K562 (cell line): ENCODE data around the gene MED31. TPM values are rescaled to one million over a fixed set of nuclear protein-coding genes. Genes with fewer than 3 reads are reported as not detected.

Source experiments
- ATAC-seq: fragments of 200-7000 bp; cut with Tn5 transposase; 3 replicates; pipeline ENCODE4 v1.9.1; 2020; ENCODE audit warnings: moderate library complexity
- BruUV-seq: library from RNA; stranded (reverse); fragments of 400-500 nt; replicated peaks from 2 replicates; lab custom pipeline; 2021; lab: Mats Ljungman, UMichigan
- CTCF ChIA-PET: fragments of 300-600 bp; formaldehyde crosslinking; extraction: SDS; loops from one replicate; lab custom pipeline; 2021; ENCODE audit warnings: low intra/inter-chr PET ratio; lab: Yijun Ruan, JAX
- POLR2A ChIA-PET: fragments of 300-600, 350-650 bp; sonication (Branson Sonifier 250); formaldehyde crosslinking; extraction: SDS; loops from one replicate; lab custom pipeline; 2021; ENCODE audit warnings: antibody characterized with exemption, inconsistent platforms; lab: Yijun Ruan, JAX
- DNase-seq, 4 experiments: peaks; one replicate each; pipeline versions ENCODE4 v3.0.0 to v3.0.0-alpha.2; 2011 to 2018; ENCODE audit warnings: low spot score in 3 of 4, mixed read lengths in 3 of 4; ENCODE audit errors: extremely low read depth in 1 of 4
- FAIRE-seq: peaks from 2 replicates; lab custom pipeline; 2011; peaks lifted over from hg19 to GRCh38; lab: Jason Lieb, UNC
- H2AFZ ChIP-seq: 2 replicates; pipeline ENCODE4 v1.6.0; 2011; ENCODE audit warnings: low read depth, low read length, control low read depth, inconsistent platforms
- H3K27ac ChIP-seq: fragments of 200-600 bp; 3 replicates; pipeline ENCODE4 v1.8.0; 2011; ENCODE audit warnings: low read depth, mild to moderate bottlenecking, control low read depth, inconsistent platforms, low read length, moderate library complexity, mixed read lengths; ENCODE audit errors: extremely low read depth
- H3K27me3 ChIP-seq, 2 experiments: fragments of 300-600 bp in 1 of 2; 2 replicates in 1 of 2; 3 replicates in 1 of 2; pipeline versions ENCODE4 v1.6.0 to v1.8.0; 2011; ENCODE audit warnings: inconsistent platforms in 2 of 2, low read length in 2 of 2, mild to moderate bottlenecking in 1 of 2, mixed read lengths in 1 of 2, moderate library complexity in 1 of 2; ENCODE audit not compliant: control insufficient read depth in 2 of 2, insufficient read depth in 2 of 2
- H3K36me3 ChIP-seq: fragments of 300-600 bp; 3 replicates; pipeline ENCODE4 v1.8.0; 2011; ENCODE audit warnings: mild to moderate bottlenecking, low read length, inconsistent platforms; ENCODE audit not compliant: control insufficient read depth, insufficient read depth
- H3K4me1 ChIP-seq, 2 experiments: fragments of 200-600 bp in 1 of 2; replicated peaks in 1 of 2; 2 replicates in 1 of 2; 3 replicates in 1 of 2; pipeline versions ENCODE4 v1.5.1 to v1.8.0; 2011; ENCODE audit warnings: inconsistent platforms in 2 of 2, low read length in 2 of 2, mild to moderate bottlenecking in 1 of 2, mixed read lengths in 1 of 2, moderate library complexity in 1 of 2; ENCODE audit not compliant: control insufficient read depth in 2 of 2, insufficient read depth in 2 of 2
- H3K4me2 ChIP-seq: 2 replicates; pipeline ENCODE4 v1.6.1; 2011; ENCODE audit warnings: low read length, control low read depth, inconsistent platforms, mixed read lengths; ENCODE audit not compliant: insufficient read depth
- H3K4me3 ChIP-seq: fragments of 200-600 bp; sonication (generic), shearing (Covaris generic); 2 replicates; pipeline ENCODE4 v1.5.1; 2016; ENCODE audit warnings: control low read depth, inconsistent platforms
- H3K79me2 ChIP-seq: fragments of 200-600 bp; 3 replicates; pipeline ENCODE4 v1.8.0; 2011; ENCODE audit warnings: low read length, inconsistent platforms; ENCODE audit not compliant: control insufficient read depth, insufficient read depth
- H3K9ac ChIP-seq, 2 experiments: 2 replicates each; pipeline versions ENCODE4 v1.6.0 to v1.6.1; 2011; ENCODE audit warnings: low read depth in 2 of 2, low read length in 2 of 2, control low read depth in 1 of 2, inconsistent platforms in 1 of 2, mild to moderate bottlenecking in 1 of 2, mixed read lengths in 1 of 2; ENCODE audit not compliant: insufficient read depth in 1 of 2
- H3K9me1 ChIP-seq: one replicate; pipeline ENCODE4 v1.6.0; 2011; ENCODE audit warnings: inconsistent platforms, mild to moderate bottlenecking, low read length, moderate library complexity; ENCODE audit not compliant: control insufficient read depth, insufficient read depth
- H3K9me3 ChIP-seq: replicated peaks from 2 replicates; pipeline ENCODE4 v1.5.1; 2011; ENCODE audit warnings: low read depth, low read length, inconsistent platforms; ENCODE audit not compliant: control insufficient read depth, insufficient read depth
- H4K20me1 ChIP-seq: replicated peaks from 2 replicates; pipeline ENCODE4 v1.6.1; 2011; ENCODE audit warnings: low read length, inconsistent platforms, mixed read lengths; ENCODE audit not compliant: control insufficient read depth, insufficient read depth
- CBX2 ChIP-seq: fragments of 200-600 bp; sonication (generic); IDR thresholded peaks from one replicate; pipeline ENCODE4 v1.6.1; 2012; ENCODE audit warnings: mild to moderate bottlenecking, low read length, inconsistent platforms; ENCODE audit not compliant: insufficient read depth, poor library complexity, severe bottlenecking
- CXXC5 ChIP-seq: fragments of 250-450 bp; sonication (Bioruptor Pico); IDR thresholded peaks from 2 replicates; pipeline ENCODE4 v1.8.0; 2022; ENCODE audit warnings: inconsistent platforms, mild to moderate bottlenecking, moderate library complexity
- ELK3 ChIP-seq: fragments of 450-650 bp; formaldehyde crosslinking; IDR thresholded peaks from 2 replicates; pipeline ENCODE4 v1.4.0; 2020; ENCODE audit warnings: mild to moderate bottlenecking
- KLF16 ChIP-seq: IDR thresholded peaks from 2 replicates; pipeline ENCODE4 v1.6.1; 2016; ENCODE audit warnings: antibody characterized with exemption
- MAFK ChIP-seq: IDR thresholded peaks from 2 replicates; pipeline ENCODE4 v1.6.1; 2011; ENCODE audit warnings: low read length, improper control_type of control experiment
- NFRKB ChIP-seq: fragments of 450-650 bp; IDR thresholded peaks from 2 replicates; pipeline ENCODE4 v1.6.1; 2016; ENCODE audit warnings: low read depth
- PCBP1 ChIP-seq: fragments of 200-400 bp; formaldehyde crosslinking; IDR thresholded peaks from 2 replicates; pipeline ENCODE4 v1.6.1; 2018; ENCODE audit warnings: mild to moderate bottlenecking, low read depth, low read length; ENCODE audit not compliant: poor library complexity, severe bottlenecking
- PKNOX1 ChIP-seq: fragments of 450-650 bp; IDR thresholded peaks from 2 replicates; pipeline ENCODE4 v1.6.1; 2016
- RFX5 ChIP-seq: IDR thresholded peaks from 2 replicates; pipeline ENCODE4 v1.6.1; 2011; ENCODE audit warnings: low read depth, mild to moderate bottlenecking, improper control_type of control experiment, low read length
- RNF2 ChIP-seq: sonication (generic); IDR thresholded peaks from 2 replicates; pipeline ENCODE4 v1.6.1; 2016
- SMARCC2 ChIP-seq: fragments of 450-650 bp; IDR thresholded peaks from 2 replicates; pipeline ENCODE4 v1.6.1; 2017; ENCODE audit warnings: antibody characterized with exemption, moderate library complexity, mild to moderate bottlenecking, low read depth
- SREBF2 ChIP-seq: sonication (generic); formaldehyde crosslinking; IDR thresholded peaks from 2 replicates; pipeline ENCODE4 v1.4.0; 2020; ENCODE audit warnings: mild to moderate bottlenecking, missing genetic modification reagents
- TAF9B ChIP-seq: fragments of 450-650 bp; IDR thresholded peaks from 2 replicates; pipeline ENCODE4 v1.6.1; 2018; ENCODE audit warnings: mild to moderate bottlenecking; ENCODE audit not compliant: partially characterized antibody
- ZBTB9 ChIP-seq: fragments of 450-650 bp; formaldehyde crosslinking; IDR thresholded peaks from 2 replicates; pipeline ENCODE4 v1.4.0; 2020; ENCODE audit warnings: mild to moderate bottlenecking, moderate library complexity
- ZFP36 ChIP-seq: fragments of 150-350 bp; IDR thresholded peaks from 2 replicates; pipeline ENCODE4 v1.6.1; 2018; ENCODE audit warnings: low read length, low read depth; ENCODE audit not compliant: partially characterized antibody
- ZNF668 ChIP-seq: fragments of 250-450 bp; sonication (Bioruptor Pico); IDR thresholded peaks from 2 replicates; pipeline ENCODE4 v1.8.0; 2022; ENCODE audit warnings: mild to moderate bottlenecking, inconsistent platforms
- WGBS: fragments of 100-300 bp; shearing (Covaris generic); methylation state at CpG from one replicate; pipeline ENCODE4 v1.1.6; 2016; ENCODE audit warnings: low coverage, mixed read lengths; ENCODE audit not compliant: insufficient coverage; ENCODE audit errors: missing lambda C conversion rate; 5-methylcytosine and 5-hydroxymethylcytosine counted together
- in situ Hi-C: fragments of 300-500 bp; cut with MboI; formaldehyde crosslinking; loops from 4 replicates; pipeline ENCODE4 v1.15.0; 2018; ENCODE audit warnings: inconsistent platforms, mixed read lengths
- intact Hi-C: fragments of 100-400 bp; cut with micrococcal nuclease; formaldehyde crosslinking; loops from 2 replicates; pipeline ENCODE4 v1.14.2; 2022
- polyA plus RNA-seq, 8 experiments: library from polyadenylated mRNA; depleted of rRNA in 4 of 8; stranded (reverse) in 5 of 8; unstranded in 3 of 8; fragments of >200 nt; fragmentation: Nextera tagmentation in 2 of 8; fragmentation: Illumina TruSeq in 1 of 8; extraction: Ambion mirVana in 2 of 8; extraction: Trizol in 1 of 8; gene quantifications; 2 replicates each; pipeline versions ENCODE4 v1.2.1 to v1.2.3, GENCODE V29; 2011 to 2014; ENCODE audit warnings: inconsistent platforms in 1 of 8, missing spikeins in 1 of 8
- total RNA-seq, 7 experiments: library from RNA; depleted of rRNA in 6 of 7; stranded (reverse); fragments of >200 nt in 6 of 7; fragmentation: Illumina TruSeq in 2 of 7; extraction: Trizol in 2 of 7; gene quantifications; 2 replicates each; pipeline versions ENCODE4 v1.2.1 to v1.2.3, GENCODE V29; 2011 to 2021; ENCODE audit warnings: low replicate concordance in 1 of 7

MED31 gene
- total and polyA plus RNA-seq, 9 of the 15 experiments (the other 6 are each of a cell fraction or from before 2014, with no cell fraction given) = 6.4 to 39.9 (median 14.6) TPM

DNA sequence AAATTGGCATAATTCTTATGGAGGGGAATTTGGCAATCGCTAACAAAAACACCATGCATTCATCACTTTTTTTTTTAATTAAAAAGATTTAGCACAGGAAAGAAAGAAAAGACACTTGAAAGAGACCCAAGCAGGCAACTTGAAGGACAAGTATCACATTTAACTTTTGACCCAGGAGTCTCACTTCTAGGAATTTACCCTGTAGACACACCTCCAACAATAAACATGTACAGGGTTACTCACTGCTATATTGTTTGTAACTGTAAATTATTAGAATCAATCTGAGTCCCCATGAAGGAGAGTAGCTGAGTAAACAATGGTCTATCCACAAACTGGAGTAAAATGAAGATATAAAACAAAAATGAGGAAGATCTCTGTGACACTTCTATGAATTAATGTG lies 21.0 kb downstream of the MED31 start:
- WGBS = 100% methylated on average over 1 of the region's 1 CpG
- Histone ChIP-seq H3K27me3 (no peaks in the 10 kb centered on the region), H3K9ac (no peak overlapping the region), H3K27ac (no peak overlapping the region), H2AFZ (no peak overlapping the region), H3K9me1 (no peaks in the 10 kb centered on the region), H3K9me3 (no peaks in the 10 kb centered on the region), H3K4me2 (no peak overlapping the region), H3K79me2 (no peaks in the 10 kb centered on the region), H3K4me3 (no peak overlapping the region), H4K20me1 (no peaks in the 10 kb centered on the region), H3K36me3 (peaks cover 64% of the 10 kb centered on the region), H3K4me1 (no peaks in the 10 kb centered on the region)
- no TSS peak for BruUV-seq
- POLR2A ChIA-PET = no interaction called here
- intact Hi-C loops = no loop called here
- no peak for TF ChIP-seq RFX5
- TF ChIP-seq ZBTB9 (CRISPR knock-in tag) = no peak
- no peak for TF ChIP-seq NFRKB
- TF ChIP-seq MAFK = no peak
- TF ChIP-seq ELK3 (CRISPR knock-in tag) = no peak
- no peak for TF ChIP-seq PCBP1
- TF ChIP-seq SMARCC2 = no peak
- no peak for TF ChIP-seq CBX2
- no peak for TF ChIP-seq RNF2
- no peak for TF ChIP-seq SREBF2 (CRISPR knock-in tag)
- no peak for TF ChIP-seq ZFP36
- TF ChIP-seq PKNOX1 = no peak
- no peak for TF ChIP-seq TAF9B
- no peak for TF ChIP-seq ZNF668 (CRISPR knock-in tag)
- no peak for TF ChIP-seq KLF16
- TF ChIP-seq CXXC5 (CRISPR knock-in tag) = no peak
- no peak for FAIRE-seq
- ATAC-seq = no peak
- CTCF ChIA-PET = no interaction called here
- DNase-seq = no peak
- in situ Hi-C loops = no loop called here
